Sigmoid colon (tissue), 7 donors: ENCODE measurements around the gene HMG20A. TPM values are rescaled to one million over a fixed set of nuclear protein-coding genes. Genes with fewer than 3 reads are reported as not detected.

ENCODE experiments used
- DNase-seq: peaks from one replicate; pipeline ENCODE4 v3.0.0-alpha.2; 2019
- H3K27ac ChIP-seq, 4 donors: fragments of 200-600 bp; sonication (generic); one replicate each; pipeline ENCODE4 v1.5.1; 2016 to 2019; ENCODE audit warnings: mild to moderate bottlenecking in 1 of 4
- H3K27me3 ChIP-seq, 3 donors: fragments of 200-600 bp; sonication (generic); one replicate each; pipeline ENCODE4 v1.5.1; 2019; ENCODE audit warnings: mild to moderate bottlenecking in 1 of 3
- H3K36me3 ChIP-seq, 4 donors: fragments of 200-600 bp; sonication (generic); one replicate each; pipeline ENCODE4 v1.5.1; 2016 to 2019
- H3K4me1 ChIP-seq, 4 donors: fragments of 200-600 bp; sonication (generic); one replicate each; pipeline ENCODE4 v1.5.1; 2017 to 2019
- H3K4me3 ChIP-seq, 4 donors: fragments of 200-600 bp; sonication (generic); one replicate each; pipeline ENCODE4 v1.5.1; 2017 to 2019; ENCODE audit warnings: mild to moderate bottlenecking in 2 of 4, moderate library complexity in 1 of 4
- H3K9me3 ChIP-seq, 4 donors: fragments of 200-600 bp in 3 of 4; sonication (generic) in 3 of 4; one replicate each; pipeline versions ENCODE4 v1.5.1 to v1.6.1; 2013 to 2019
- CTCF ChIP-seq, 4 experiments: fragments of 450-650 bp in 3 of 4; fragments of 200-600 bp in 1 of 4; IDR thresholded peaks; one replicate each; pipeline ENCODE4 v1.5.1; 2016 to 2019; ENCODE audit warnings: antibody characterized with exemption in 4 of 4, mild to moderate bottlenecking in 3 of 4, moderate library complexity in 2 of 4
- EP300 ChIP-seq, 4 donors: sonication (generic); formaldehyde crosslinking; IDR thresholded peaks; one replicate each; pipeline ENCODE4 v1.6.1; 2017; ENCODE audit warnings: antibody characterized with exemption in 4 of 4
- POLR2A ChIP-seq, 2 donors: fragments of 450-650 bp; IDR thresholded peaks; one replicate each; pipeline ENCODE4 v1.6.1; 2016; ENCODE audit warnings: antibody characterized with exemption in 2 of 2, mild to moderate bottlenecking in 2 of 2, moderate library complexity in 2 of 2
- POLR2AphosphoS5 ChIP-seq, 4 donors: sonication (generic); formaldehyde crosslinking; IDR thresholded peaks; one replicate each; pipeline ENCODE4 v1.6.1; 2017; ENCODE audit warnings: antibody characterized with exemption in 4 of 4
- WGBS, 2 donors: extraction: QIAGEN DNeasy Blood & Tissue Kit; methylation state at CpG; one replicate each; pipeline ENCODE4 v1.1.7; 2013; 5-methylcytosine and 5-hydroxymethylcytosine counted together
- intact Hi-C: fragments of 100-400 bp; cut with DNase I; formaldehyde crosslinking; loops from one replicate; pipeline ENCODE4 v1.15.1; 2023
- polyA plus RNA-seq, 3 donors: library from polyadenylated mRNA; stranded (reverse); fragments of 200-250 nt; gene quantifications; one replicate each; pipeline ENCODE4 v1.2.3, GENCODE V29; 2013
- total RNA-seq, 4 donors: library from RNA; depleted of rRNA; stranded (reverse); fragments of >200 nt; gene quantifications; one replicate each; pipeline ENCODE4 v1.1.0, GENCODE V29; 2016
- donor health status: healthy with polysubstance abuse.
- donor health status: Bipolar disorder and iron deficiency.
- donor health status: healthy.

HMG20A gene
- total and polyA plus RNA-seq, 7 donors: 7.8 to 29.0 (median 22.5) TPM

GRCh38 chr15:77418391-77418965, 2.2 kb upstream of the HMG20A start:
- Histone ChIP-seq H3K4me3 (peak overlapping the region; percentile 88 to 95 (median 90)), H3K4me1 (peaks cover 0 to 62% (median 43%) of the 10 kb centered on the region in 4 donors), H3K27ac (peak overlapping the region; percentile 93 to 97 (median 96)), H3K27me3 (no peaks in the 10 kb centered on the region), H3K36me3 (no peaks in the 10 kb centered on the region), H3K9me3 (no peaks in the 10 kb centered on the region)
- no peak for DNase-seq
- 62 to 66% methylated on average over 8 of the region's 8 CpGs for WGBS, 2 donors
- TF ChIP-seq EP300 (IDR thresholded peaks at IDR 0.05) (no peak), CTCF (IDR thresholded peaks at IDR 0.05) (no peak), POLR2AphosphoS5 (IDR thresholded peaks at IDR 0.05) (no peak), POLR2A (IDR thresholded peaks at IDR 0.05) (no peak)
- intact Hi-C loops: no loop called here

GRCh38 chr15:77418966-77419835, 1.5 kb upstream of the HMG20A start:
- peak overlapping the region; percentile 93 to 97 (median 96) for H3K27ac ChIP-seq
- DNase-seq: peak; percentile 70
- peaks cover 0 to 62% (median 45%) of the 10 kb centered on the region in 4 donors for H3K4me1 ChIP-seq
- H3K27me3 ChIP-seq: no peaks in the 10 kb centered on the region
- no peaks in the 10 kb centered on the region for H3K9me3 ChIP-seq
- WGBS, 2 donors: 1 to 2% methylated on average over 72 of the region's 72 CpGs
- intact Hi-C loops: no loop called here
- H3K36me3 ChIP-seq: no peaks in the 10 kb centered on the region
- H3K4me3 ChIP-seq: peak overlapping the region; percentile 88 to 95 (median 90)
- TF ChIP-seq CTCF (IDR thresholded peaks at IDR 0.05): no peak
- no peak for TF ChIP-seq EP300 (IDR thresholded peaks at IDR 0.05)
- peak in 1 of 4 donors; percentile 10 for TF ChIP-seq POLR2AphosphoS5 (IDR thresholded peaks at IDR 0.05)
- no peak for TF ChIP-seq POLR2A (IDR thresholded peaks at IDR 0.05)

GRCh38 chr15:77419836-77420609, 665 bp upstream of the HMG20A start, which contains the start of gene PEAK1:
Gene PEAK1, minus strand, starts transcription at chr15:77420104. Its CDS starts 238,178 bp downstream, at chr15:77181926.
- Histone ChIP-seq H3K27ac (peak within 1 kb of the TSS; percentile 93 to 97 (median 96)), H3K27me3 (no peaks in the 10 kb centered on the region), H3K4me1 (peaks cover 0 to 57% (median 45%) of the 10 kb centered on the region in 4 donors), H3K36me3 (no peaks in the 10 kb centered on the region), H3K9me3 (no peaks in the 10 kb centered on the region), H3K4me3 (peak within 1 kb of the TSS; percentile 88 to 95 (median 90))
- peak; percentile 100 for DNase-seq
- TF ChIP-seq POLR2AphosphoS5 (IDR thresholded peaks at IDR 0.05) (peak; percentile 83 to 96 (median 93)), CTCF (IDR thresholded peaks at IDR 0.05) (no peak), POLR2A (IDR thresholded peaks at IDR 0.05) (peak; percentile 52 to 70), EP300 (IDR thresholded peaks at IDR 0.05) (no peak)
- 0% methylated on average over 92 of the region's 92 CpGs for WGBS, 2 donors
- intact Hi-C loops: loop anchor here (1.0 to 2.0 kb wide), 2 partner anchors 77 to 349 kb away; partner anchors contain the start of gene TSPAN3

GRCh38 chr15:77421370-77421700, 647 bp downstream of the HMG20A start:
- Histone ChIP-seq H3K4me1 (peaks cover 0 to 47% (median 42%) of the 10 kb centered on the region in 4 donors), H3K27me3 (no peaks in the 10 kb centered on the region), H3K4me3 (peak overlapping the region; percentile 69 to 95 (median 90)), H3K36me3 (no peaks in the 10 kb centered on the region), H3K27ac (peak overlapping the region; percentile 93 to 97 (median 96)), H3K9me3 (no peaks in the 10 kb centered on the region)
- DNase-seq: no peak
- WGBS, 2 donors: 0% methylated on average over 3 of the region's 3 CpGs
- TF ChIP-seq POLR2A (IDR thresholded peaks at IDR 0.05): no peak
- TF ChIP-seq EP300 (IDR thresholded peaks at IDR 0.05): no peak
- no peak for TF ChIP-seq CTCF (IDR thresholded peaks at IDR 0.05)
- TF ChIP-seq POLR2AphosphoS5 (IDR thresholded peaks at IDR 0.05): no peak
- intact Hi-C loops: loop anchor here (2.0 kb wide), 1 partner anchor 351 kb away; the partner anchor contains the start of gene TSPAN3
